GM21447 (cell line): ENCODE measurements around the gene PROM2.
"Not testable (repeated sequence)": the region's sequence is repeated elsewhere in the genome, so short reads cannot be mapped to it uniquely, and the experiment has no call there.

Experiments
- ATAC-seq: cut with Tn5 transposase; IDR thresholded peaks from one replicate; pipeline ENCODE4 v1.9.1; 2021; ENCODE audit not compliant: unreplicated experiment

The PROM2 gene, protein sequence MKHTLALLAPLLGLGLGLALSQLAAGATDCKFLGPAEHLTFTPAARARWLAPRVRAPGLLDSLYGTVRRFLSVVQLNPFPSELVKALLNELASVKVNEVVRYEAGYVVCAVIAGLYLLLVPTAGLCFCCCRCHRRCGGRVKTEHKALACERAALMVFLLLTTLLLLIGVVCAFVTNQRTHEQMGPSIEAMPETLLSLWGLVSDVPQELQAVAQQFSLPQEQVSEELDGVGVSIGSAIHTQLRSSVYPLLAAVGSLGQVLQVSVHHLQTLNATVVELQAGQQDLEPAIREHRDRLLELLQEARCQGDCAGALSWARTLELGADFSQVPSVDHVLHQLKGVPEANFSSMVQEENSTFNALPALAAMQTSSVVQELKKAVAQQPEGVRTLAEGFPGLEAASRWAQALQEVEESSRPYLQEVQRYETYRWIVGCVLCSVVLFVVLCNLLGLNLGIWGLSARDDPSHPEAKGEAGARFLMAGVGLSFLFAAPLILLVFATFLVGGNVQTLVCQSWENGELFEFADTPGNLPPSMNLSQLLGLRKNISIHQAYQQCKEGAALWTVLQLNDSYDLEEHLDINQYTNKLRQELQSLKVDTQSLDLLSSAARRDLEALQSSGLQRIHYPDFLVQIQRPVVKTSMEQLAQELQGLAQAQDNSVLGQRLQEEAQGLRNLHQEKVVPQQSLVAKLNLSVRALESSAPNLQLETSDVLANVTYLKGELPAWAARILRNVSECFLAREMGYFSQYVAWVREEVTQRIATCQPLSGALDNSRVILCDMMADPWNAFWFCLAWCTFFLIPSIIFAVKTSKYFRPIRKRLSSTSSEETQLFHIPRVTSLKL

DNA sequence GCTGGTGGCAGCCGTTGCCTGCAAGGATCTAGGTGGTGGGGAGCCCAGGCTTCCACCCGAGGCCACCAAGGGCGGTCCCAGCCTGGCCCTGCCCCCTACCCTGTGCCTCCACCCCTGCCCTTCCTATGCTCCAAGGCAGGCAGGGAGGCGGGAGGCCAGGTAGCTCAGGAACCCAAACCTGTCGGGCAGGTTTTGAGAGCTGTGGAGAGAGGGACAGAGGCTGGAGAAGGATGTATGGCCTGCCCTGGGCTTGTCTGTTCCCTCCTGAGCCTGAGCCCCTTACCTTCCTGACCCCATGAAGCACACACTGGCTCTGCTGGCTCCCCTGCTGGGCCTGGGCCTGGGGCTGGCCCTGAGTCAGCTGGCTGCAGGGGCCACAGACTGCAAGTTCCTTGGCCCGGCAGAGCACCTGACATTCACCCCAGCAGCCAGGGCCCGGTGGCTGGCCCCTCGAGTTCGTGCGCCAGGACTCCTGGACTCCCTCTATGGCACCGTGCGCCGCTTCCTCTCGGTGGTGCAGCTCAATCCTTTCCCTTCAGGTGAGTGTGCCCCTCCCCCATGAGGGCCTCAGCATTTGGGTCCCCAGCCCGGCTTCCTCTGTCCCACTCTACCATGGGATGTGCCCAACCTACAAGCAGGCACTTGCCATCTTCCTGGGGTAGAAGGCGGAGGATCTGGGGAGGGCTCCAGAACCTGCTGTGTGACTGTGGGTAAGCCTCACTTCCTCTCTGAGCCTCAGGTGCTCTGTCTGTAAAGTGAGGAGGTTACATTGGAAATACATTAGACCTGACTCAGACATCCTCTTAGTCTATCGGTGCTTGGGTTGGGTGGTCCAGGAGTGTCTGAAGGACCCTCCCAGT lies at the start of gene PROM2:
Gene PROM2, plus strand, starts transcription at position 159 of the 860 bp plus-strand sequence. Its CDS starts 137 bp downstream, at position 296.
- no peak for ATAC-seq

- ATAC-seq = no peak
Observed at GRCh38 chr2:95225658-95226057, 48.6 kb upstream of the PROM2 start.

- no peak for ATAC-seq
Observed at GRCh38 chr2:95231723-95232122, 42.5 kb upstream of the PROM2 start.

GRCh38 chr2:95232232-95232631 lies 42.0 kb upstream of the PROM2 start:
- ATAC-seq = no peak

GRCh38 chr2:95234286-95234785 lies 39.9 kb upstream of the PROM2 start:
- no peak for ATAC-seq

DNA sequence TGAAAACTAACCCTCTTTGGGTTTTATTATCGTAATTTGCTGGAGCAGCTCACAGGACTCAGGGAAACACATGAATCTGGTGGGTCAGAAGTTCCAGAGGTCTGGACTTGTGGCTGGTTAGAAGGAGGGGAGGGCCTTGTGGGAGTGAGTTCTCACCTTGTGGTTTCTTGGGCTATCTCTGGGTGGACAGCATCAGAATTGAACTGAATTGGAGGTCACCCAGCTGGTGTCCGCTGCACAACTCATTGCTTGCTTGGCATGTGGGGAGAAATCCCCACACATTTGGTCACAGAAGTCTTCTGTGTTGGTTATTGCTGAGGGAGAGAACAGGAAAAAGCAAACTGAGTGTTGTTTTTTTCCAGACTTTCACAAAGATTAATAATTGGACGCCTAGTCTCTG lies 39.4 kb upstream of the PROM2 start:
- no peak for ATAC-seq

GRCh38 chr2:95238131-95238530 lies 36.1 kb upstream of the PROM2 start:
- no peak for ATAC-seq

DNA sequence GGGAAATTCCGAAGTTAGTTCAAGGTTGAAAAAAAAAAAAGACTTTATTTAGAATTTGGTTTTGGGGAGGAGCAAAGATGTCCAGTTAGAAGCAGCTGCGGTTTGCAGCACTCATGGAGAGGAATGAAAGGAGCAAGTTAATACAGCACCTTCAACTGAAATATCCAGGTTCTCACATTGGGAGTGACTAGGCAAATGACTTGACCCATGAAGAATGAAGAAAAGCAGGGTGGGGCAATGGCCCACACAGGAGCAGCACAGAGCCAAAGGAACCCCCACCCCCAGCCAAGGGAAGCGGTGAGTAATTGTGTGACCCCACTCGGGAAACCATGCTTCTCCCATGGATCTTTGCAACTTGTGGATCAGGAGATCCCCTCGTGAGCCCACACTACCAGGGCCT lies 34.2 kb upstream of the PROM2 start:
- no peak for ATAC-seq

GRCh38 chr2:95240556-95240955 lies 33.7 kb upstream of the PROM2 start:
- no peak for ATAC-seq

DNA sequence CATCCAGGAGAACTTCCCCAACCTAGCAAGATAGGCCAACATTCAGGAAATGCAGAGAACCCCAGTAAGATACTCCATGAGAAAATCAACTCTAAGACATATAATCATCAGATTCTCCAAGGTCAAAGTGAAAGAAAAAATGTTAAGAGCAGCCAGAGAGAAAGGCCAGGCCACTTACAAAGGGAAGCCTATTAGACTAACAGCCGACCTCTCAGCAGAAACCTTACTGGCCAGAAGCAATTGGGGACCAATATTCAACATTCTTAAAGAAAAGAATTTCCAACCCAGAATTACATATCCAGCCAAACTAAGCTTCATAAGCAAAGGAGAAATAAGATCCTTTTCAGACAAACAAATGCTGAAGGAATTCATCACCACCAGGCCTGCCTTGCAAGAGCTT lies 32.2 kb upstream of the PROM2 start:
- ATAC-seq = not testable (repeated sequence)

- ATAC-seq = no peak
Observed at GRCh38 chr2:95258271-95258670, 16.0 kb upstream of the PROM2 start.

DNA sequence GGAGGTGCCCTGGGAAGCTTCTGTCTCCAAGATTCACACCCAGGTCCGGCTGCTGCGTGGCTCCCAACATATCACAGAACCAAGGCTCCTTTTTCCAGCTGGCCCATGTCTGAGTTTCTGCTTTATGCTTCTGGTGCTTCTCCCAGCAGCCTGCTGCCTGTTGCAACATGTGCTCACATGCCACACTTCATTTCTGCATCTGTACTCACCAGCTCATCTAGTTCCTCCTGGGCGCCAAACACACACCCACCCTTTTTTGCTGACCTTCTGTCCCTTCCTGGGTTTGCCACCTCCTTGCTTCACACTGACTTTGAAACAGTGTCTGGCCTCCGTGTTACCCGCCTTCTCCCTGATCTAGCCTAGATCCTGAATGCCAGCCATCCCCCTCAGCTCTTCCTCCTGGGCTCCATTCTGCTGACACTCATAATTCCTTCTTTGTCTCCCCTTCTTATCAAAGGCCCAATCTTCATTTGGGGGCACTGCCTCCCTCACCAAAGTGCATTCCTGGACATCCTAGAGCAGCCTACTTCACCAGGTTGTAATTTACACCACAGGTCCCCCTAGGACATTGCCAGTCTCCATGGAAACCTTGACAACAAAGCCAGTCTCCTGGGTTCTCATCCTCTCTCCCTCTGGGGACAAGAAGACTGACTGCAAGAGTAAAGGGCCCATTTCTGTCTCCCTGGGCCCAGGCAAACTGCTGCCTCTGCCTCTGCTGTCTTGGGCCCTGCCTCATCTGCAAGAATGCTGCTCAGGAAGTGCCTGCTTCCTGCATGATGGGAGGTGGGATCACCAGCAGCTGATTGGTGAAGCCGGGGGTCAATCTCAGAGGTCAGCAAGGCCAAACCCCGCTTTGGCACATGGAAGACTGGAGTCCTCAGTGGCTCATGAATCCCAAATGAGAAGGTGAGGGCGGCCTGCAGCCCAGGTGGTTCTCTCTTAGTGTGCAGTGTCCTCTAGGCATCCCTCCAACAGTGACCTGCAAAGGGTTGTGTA lies 13.9 kb upstream of the PROM2 start:
- no peak for ATAC-seq

- no peak for ATAC-seq
Observed at GRCh38 chr2:95261602-95262001, 12.6 kb upstream of the PROM2 start.

GRCh38 chr2:95262896-95263542 lies 11.2 kb upstream of the PROM2 start:
- no peak for ATAC-seq

DNA sequence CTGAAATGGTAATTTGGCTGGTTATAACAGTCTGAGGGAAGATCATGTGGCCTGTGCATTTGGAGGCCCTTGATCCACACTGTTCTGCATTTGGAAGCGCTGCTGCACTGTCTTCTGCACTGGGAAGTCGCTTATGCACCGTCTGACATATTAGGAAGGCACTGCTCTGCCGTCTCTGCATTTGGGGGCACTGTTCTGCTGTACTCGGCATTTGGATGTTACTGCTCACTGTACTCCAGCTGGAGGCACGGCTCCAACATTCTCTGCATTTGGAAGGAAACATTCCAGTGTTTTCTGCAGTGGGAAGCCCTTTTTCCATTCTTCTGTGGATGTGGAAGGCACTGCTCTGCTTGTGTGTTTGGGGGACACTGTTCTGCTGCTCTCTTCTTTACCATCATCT lies 9.6 kb upstream of the PROM2 start:
- no peak for ATAC-seq

DNA sequence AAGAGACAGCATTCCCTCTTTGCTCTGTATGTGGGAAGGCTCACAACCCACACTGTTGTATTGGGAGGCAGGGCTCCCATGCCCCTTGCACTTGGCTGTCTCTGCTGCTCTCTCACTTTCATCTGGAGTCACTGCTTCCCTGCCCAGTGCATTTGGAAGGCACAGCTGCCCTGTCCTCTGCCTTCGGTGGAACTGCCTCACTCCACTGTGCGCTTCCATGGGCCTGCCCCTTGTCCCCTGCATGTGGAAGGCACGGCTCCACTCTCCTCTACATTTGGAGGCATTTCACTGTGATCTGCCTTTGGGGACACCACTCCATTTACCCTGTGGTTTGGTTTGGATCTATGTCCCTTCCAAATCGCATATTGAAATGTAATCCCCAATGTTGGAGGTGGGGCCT lies 9.1 kb upstream of the PROM2 start:
- no peak for ATAC-seq

DNA sequence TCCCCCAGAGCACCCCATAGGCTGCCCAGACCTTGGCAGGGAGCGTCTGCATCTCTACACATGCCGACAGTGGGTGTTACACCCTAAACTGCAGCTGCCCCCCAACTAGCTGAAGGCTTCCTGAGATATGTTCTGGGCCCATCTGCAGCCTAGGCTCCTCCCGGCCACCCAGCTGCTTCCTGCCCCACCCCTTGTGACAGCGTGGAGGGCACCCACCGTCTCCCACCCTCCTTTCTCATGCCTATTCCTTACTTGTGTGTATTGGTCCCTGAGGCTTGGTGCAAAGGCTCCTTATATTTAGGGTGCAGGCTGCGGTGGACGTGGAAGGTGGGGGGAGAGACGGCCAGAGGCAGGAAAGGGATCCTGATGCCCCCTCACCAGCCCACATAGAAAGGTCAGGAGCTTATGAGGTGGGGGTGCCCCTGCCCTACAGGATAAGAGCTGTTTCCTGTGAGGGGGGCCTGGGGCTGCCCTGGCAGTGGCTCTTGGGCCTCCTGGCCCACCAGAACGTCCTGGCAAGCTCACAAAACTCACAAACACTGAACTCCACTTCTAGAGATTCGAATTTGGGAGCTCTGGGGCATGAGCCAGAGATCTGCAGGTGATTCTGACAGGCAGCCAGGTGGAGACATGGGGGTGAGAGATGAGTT lies 7.3 kb upstream of the PROM2 start:
- no peak for ATAC-seq

DNA sequence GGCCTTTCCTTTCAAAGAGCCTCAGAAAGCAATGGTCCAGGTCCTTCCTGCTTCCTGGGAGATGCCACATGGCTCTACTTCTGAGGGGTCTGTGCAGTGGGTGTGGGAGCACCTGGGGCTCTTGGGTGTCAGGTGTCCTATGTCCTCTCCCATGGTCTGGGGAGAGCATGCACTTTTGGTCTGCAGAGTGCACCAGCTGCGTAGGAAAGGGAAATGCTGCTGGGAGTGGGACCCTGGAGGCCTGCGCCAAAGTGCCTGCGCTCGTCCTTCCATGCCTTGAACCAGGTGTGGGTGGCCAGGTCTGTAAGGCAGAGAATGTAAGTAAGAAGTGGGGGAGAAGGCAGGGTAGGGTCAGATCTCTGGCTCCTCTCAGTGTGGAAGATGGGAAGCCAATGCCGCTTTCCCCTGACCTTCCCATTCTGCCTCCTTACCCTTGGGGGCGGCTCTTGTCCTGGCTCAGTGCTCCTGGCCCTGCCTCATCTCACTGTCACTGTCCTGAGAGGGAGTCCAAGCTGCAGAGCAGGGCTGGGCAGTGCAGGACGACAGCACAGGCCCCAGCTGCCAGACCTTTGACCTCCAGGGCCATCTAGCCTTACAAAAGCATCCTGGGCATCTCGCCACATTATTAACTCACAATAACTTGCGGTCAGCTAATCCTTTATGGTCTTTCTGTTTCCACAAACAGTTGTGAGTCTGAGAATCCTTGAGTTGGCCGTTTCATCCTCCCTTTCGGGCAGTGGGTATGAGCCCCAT lies 6.6 kb upstream of the PROM2 start:
- no peak for ATAC-seq
